ENCODE measurements around the gene BBIP1. TPM values are rescaled to one million over a fixed set of nuclear protein-coding genes. Genes with fewer than 3 reads are reported as not detected.

BBIP1 gene
- total RNA-seq, 1 experiment from 2014 or later: 12.0 TPM

- Histone ChIP-seq H3K4me2 (ENCODE audit: low read length) (no peak overlapping the region), H3K4me3 (ENCODE audit: low read length) (no peak overlapping the region), H3F3A (ENCODE audit: low read length, unreplicated experiment) (no peaks in the 10 kb centered on the region), H2AFZ (ENCODE audit: low read length) (no peak overlapping the region), H3K27ac (ENCODE audit: low read length) (no peak overlapping the region), H4K20me1 (ENCODE audit: low read length) (no peaks in the 10 kb centered on the region), H3K9me2 (replicated peaks; ENCODE audit: low read length) (no peaks in the 10 kb centered on the region), H3K4me1 (ENCODE audit: insufficient read depth, low read length) (no peaks in the 10 kb centered on the region), H3K27me3 (ENCODE audit: low read length) (no peaks in the 10 kb centered on the region), H3K9ac (ENCODE audit: low read length) (no peak overlapping the region), H3K9me3 (ENCODE audit: low read length) (no peaks in the 10 kb centered on the region), H3K79me2 (ENCODE audit: low read length) (peaks cover 27% of the 10 kb centered on the region), H3K36me3 (ENCODE audit: low read depth, low read length) (no peaks in the 10 kb centered on the region)
- POLR2A ChIA-PET (ENCODE audit: unreplicated experiment): no interaction called here
- CTCF ChIA-PET: no interaction called here
- intact Hi-C loops (cut with micrococcal nuclease): no loop called here
- TF ChIP-seq EZH2 (IDR thresholded peaks at IDR 0.05; ENCODE audit: low read length, unreplicated experiment) (no peak), EZH2phosphoT487 (IDR thresholded peaks at IDR 0.05; ENCODE audit: borderline replicate concordance, low read length) (no peak), CTCF (conservative IDR thresholded peaks at IDR 0.05; ENCODE audit: low read depth, low read length) (no peak)
- DNase-seq (no peak), ATAC-seq (no peak)
- BruUV-seq (replicated peaks): no TSS peak
Observed at GRCh38 chr10:110967009-110967630, 48.1 kb upstream of the BBIP1 start.

- no peaks in the 10 kb centered on the region for H3K4me1 ChIP-seq (ENCODE audit: insufficient read depth, low read length)
- no peak overlapping the region for H3K4me2 ChIP-seq (ENCODE audit: low read length)
- H3F3A ChIP-seq (ENCODE audit: low read length, unreplicated experiment): no peaks in the 10 kb centered on the region
- TF ChIP-seq CTCF (conservative IDR thresholded peaks at IDR 0.05; ENCODE audit: low read depth, low read length): no peak
- TF ChIP-seq EZH2 (IDR thresholded peaks at IDR 0.05; ENCODE audit: low read length, unreplicated experiment): no peak
- no peak overlapping the region for H3K4me3 ChIP-seq (ENCODE audit: low read length)
- ChIA-PET CTCF (no interaction called here), POLR2A (ENCODE audit: unreplicated experiment) (no interaction called here)
- peaks cover 30% of the 10 kb centered on the region for H3K79me2 ChIP-seq (ENCODE audit: low read length)
- no peak overlapping the region for H2AFZ ChIP-seq (ENCODE audit: low read length)
- intact Hi-C loops (cut with micrococcal nuclease): no loop called here
- no peak overlapping the region for H3K27ac ChIP-seq (ENCODE audit: low read length)
- H3K36me3 ChIP-seq (ENCODE audit: low read depth, low read length): no peaks in the 10 kb centered on the region
- BruUV-seq (replicated peaks): no TSS peak
- no peak overlapping the region for H3K9ac ChIP-seq (ENCODE audit: low read length)
- H3K27me3 ChIP-seq (ENCODE audit: low read length): no peaks in the 10 kb centered on the region
- no peaks in the 10 kb centered on the region for H3K9me3 ChIP-seq (ENCODE audit: low read length)
- no peaks in the 10 kb centered on the region for H3K9me2 ChIP-seq (replicated peaks; ENCODE audit: low read length)
- H4K20me1 ChIP-seq (ENCODE audit: low read length): no peaks in the 10 kb centered on the region
- ATAC-seq (no peak), DNase-seq (no peak)
Observed at GRCh38 chr10:110966146-110966545, 47.2 kb upstream of the BBIP1 start.

- Histone ChIP-seq H3K79me2 (ENCODE audit: low read length) (peaks cover 29% of the 10 kb centered on the region), H3K27me3 (ENCODE audit: low read length) (no peaks in the 10 kb centered on the region), H3F3A (ENCODE audit: low read length, unreplicated experiment) (no peaks in the 10 kb centered on the region), H3K4me1 (ENCODE audit: insufficient read depth, low read length) (no peaks in the 10 kb centered on the region), H3K4me2 (ENCODE audit: low read length) (no peak overlapping the region), H3K27ac (ENCODE audit: low read length) (no peak overlapping the region), H3K4me3 (ENCODE audit: low read length) (no peak overlapping the region), H3K9me2 (replicated peaks; ENCODE audit: low read length) (no peaks in the 10 kb centered on the region), H3K9me3 (ENCODE audit: low read length) (no peaks in the 10 kb centered on the region), H2AFZ (ENCODE audit: low read length) (no peak overlapping the region), H3K36me3 (ENCODE audit: low read depth, low read length) (no peaks in the 10 kb centered on the region), H3K9ac (ENCODE audit: low read length) (no peak overlapping the region), H4K20me1 (ENCODE audit: low read length) (no peaks in the 10 kb centered on the region)
- BruUV-seq (replicated peaks): no TSS peak
- intact Hi-C loops (cut with micrococcal nuclease): no loop called here
- CTCF ChIA-PET: no interaction called here
- ATAC-seq (no peak), DNase-seq (no peak)
- TF ChIP-seq EZH2 (IDR thresholded peaks at IDR 0.05; ENCODE audit: low read length, unreplicated experiment): no peak
- TF ChIP-seq EZH2phosphoT487 (IDR thresholded peaks at IDR 0.05; ENCODE audit: borderline replicate concordance, low read length): no peak
- TF ChIP-seq CTCF (conservative IDR thresholded peaks at IDR 0.05; ENCODE audit: low read depth, low read length): no peak
- POLR2A ChIA-PET (ENCODE audit: unreplicated experiment): no interaction called here
Observed at GRCh38 chr10:110965216-110965615, 46.2 kb upstream of the BBIP1 start.

All from PC-3 (cell line).